Measurements from ENCODE around the gene NR3C1. TPM values are rescaled to one million over a fixed set of nuclear protein-coding genes. Genes with fewer than 3 reads are reported as not detected.

The NR3C1 gene
- total RNA-seq, 2 donors from 2014 or later, result 56.5 to 58.1 TPM

DNA sequence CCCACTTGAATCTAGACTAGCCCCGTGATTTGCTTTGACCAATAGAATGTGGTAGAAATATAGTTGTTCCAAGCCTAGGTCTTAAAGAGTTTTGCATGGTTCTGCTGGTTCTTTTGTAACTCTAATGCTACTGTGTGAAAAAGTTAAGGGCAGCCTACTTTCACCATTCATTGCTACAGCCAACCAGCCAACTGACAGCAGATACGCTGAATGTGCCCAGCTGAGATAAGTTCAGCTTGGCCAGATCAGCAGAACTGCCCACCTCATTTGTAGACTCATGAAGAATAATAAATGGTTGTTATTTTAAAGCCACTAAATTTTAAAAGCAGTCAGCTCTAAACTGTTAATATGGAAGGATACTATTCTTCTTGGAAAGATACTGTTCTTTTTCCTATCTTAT is 23.9 kb downstream of the NR3C1 start:
- TF ChIP-seq, protein P1, sequence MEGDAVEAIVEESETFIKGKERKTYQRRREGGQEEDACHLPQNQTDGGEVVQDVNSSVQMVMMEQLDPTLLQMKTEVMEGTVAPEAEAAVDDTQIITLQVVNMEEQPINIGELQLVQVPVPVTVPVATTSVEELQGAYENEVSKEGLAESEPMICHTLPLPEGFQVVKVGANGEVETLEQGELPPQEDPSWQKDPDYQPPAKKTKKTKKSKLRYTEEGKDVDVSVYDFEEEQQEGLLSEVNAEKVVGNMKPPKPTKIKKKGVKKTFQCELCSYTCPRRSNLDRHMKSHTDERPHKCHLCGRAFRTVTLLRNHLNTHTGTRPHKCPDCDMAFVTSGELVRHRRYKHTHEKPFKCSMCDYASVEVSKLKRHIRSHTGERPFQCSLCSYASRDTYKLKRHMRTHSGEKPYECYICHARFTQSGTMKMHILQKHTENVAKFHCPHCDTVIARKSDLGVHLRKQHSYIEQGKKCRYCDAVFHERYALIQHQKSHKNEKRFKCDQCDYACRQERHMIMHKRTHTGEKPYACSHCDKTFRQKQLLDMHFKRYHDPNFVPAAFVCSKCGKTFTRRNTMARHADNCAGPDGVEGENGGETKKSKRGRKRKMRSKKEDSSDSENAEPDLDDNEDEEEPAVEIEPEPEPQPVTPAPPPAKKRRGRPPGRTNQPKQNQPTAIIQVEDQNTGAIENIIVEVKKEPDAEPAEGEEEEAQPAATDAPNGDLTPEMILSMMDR (IDR thresholded peaks at IDR 0.05), result no peak
- Histone ChIP-seq H3K4me3 (no peak overlapping the region), H3K27me3 (replicated peaks; ENCODE audit: insufficient read depth) (no peaks in the 10 kb centered on the region), H3K4me1 (ENCODE audit: control insufficient read depth in 1 of 2, low read depth in 2 of 2) (peaks cover 20 to 41% of the 10 kb centered on the region in 2 donors), H3K27ac (no peak overlapping the region), H3K9me3 (no peaks in the 10 kb centered on the region), H3K36me3 (no peaks in the 10 kb centered on the region)
- DNase-seq (ENCODE audit: low spot score) (no peak), ATAC-seq (ENCODE audit: insufficient number of reproducible peaks, low FRiP score, low read depth) (no peak)

DNA sequence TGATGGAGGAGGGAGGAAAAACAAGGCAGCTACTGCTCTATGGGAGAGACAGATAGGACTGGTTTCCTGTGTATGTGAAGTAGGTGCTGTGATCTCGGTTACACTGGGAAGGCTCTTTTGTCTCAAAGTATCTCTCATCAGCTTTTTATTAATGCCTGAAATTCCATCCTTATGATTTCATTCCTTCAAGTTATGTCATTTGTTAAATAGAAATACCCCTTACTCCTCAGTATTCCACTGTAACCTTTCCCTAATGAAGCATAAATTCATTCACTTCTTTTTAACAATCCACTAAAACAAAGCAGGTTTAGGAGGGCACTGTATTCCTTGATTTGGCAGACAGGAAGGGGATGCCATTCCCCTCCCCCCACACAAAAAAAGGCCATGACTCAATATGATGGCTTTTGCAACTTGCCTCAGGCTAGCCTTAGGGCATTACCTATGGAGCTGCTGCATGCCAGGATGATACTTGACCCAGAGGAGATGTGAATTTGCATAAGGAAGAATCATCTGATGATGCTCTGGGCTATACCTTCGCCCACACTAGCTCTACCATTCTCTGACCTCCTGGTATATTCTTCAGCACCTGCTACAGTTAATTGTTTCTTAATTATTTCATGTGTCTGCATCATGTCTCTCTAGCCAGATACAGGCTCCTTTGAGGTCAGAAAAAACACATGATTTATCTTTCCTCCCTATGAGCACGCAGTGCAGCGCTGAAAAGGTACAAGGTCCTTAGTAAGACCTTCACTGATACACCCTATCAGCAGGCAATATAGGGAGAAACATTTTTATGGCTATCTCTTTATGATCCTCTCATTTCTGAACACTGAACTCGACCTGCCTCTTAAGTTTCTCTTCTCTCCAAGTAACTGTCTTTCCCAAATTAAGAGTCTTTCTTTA is 26.3 kb downstream of the NR3C1 start:
- no peak overlapping the region for H3K4me3 ChIP-seq
- TF ChIP-seq, protein P1 (IDR thresholded peaks at IDR 0.05), result no peak
- H3K4me1 ChIP-seq (ENCODE audit: control insufficient read depth in 1 of 2, low read depth in 2 of 2), result peaks cover 16 to 46% of the 10 kb centered on the region in 2 donors
- no peaks in the 10 kb centered on the region for H3K36me3 ChIP-seq
- no peak overlapping the region for H3K27ac ChIP-seq
- no peaks in the 10 kb centered on the region for H3K9me3 ChIP-seq
- H3K27me3 ChIP-seq (replicated peaks; ENCODE audit: insufficient read depth), result no peaks in the 10 kb centered on the region
- no peak for DNase-seq (ENCODE audit: low spot score)
- ATAC-seq (ENCODE audit: insufficient number of reproducible peaks, low FRiP score, low read depth), result no peak

DNA sequence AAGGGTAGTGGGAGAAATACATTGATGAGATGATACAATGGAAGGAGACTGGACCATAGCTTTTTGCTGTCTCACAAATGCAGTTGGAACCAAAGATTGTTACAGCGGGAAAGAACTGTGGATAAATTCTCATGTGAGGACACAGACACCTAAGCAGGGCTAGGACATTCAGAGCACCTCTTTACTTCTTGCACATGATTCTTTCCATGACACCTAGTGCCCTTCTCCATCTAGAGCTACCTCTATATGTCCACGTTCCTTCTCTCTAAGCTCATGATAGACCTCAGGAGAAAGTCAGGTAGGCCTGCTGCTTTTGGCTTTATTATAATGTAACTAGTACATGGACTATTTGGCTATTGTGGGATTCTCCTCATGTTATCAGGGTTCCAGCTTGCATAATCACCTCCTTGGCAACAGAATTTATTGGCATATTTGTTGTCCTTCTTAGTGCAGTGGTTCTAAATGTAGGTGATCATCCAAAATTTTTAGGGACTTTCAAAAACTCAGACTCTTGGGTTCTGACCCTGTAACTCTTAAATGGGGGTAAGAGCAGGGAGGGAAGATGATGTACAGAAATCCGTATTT is 27.2 kb downstream of the NR3C1 start:
- Histone ChIP-seq H3K4me3 (no peak overlapping the region), H3K27me3 (replicated peaks; ENCODE audit: insufficient read depth) (no peaks in the 10 kb centered on the region), H3K4me1 (ENCODE audit: control insufficient read depth in 1 of 2, low read depth in 2 of 2) (peaks cover 18 to 51% of the 10 kb centered on the region in 2 donors), H3K36me3 (no peaks in the 10 kb centered on the region), H3K27ac (no peak overlapping the region), H3K9me3 (no peaks in the 10 kb centered on the region)
- no peak for ATAC-seq (ENCODE audit: insufficient number of reproducible peaks, low FRiP score, low read depth)
- TF ChIP-seq, protein P1 (IDR thresholded peaks at IDR 0.05), result no peak
- DNase-seq (ENCODE audit: low spot score), result no peak

DNA sequence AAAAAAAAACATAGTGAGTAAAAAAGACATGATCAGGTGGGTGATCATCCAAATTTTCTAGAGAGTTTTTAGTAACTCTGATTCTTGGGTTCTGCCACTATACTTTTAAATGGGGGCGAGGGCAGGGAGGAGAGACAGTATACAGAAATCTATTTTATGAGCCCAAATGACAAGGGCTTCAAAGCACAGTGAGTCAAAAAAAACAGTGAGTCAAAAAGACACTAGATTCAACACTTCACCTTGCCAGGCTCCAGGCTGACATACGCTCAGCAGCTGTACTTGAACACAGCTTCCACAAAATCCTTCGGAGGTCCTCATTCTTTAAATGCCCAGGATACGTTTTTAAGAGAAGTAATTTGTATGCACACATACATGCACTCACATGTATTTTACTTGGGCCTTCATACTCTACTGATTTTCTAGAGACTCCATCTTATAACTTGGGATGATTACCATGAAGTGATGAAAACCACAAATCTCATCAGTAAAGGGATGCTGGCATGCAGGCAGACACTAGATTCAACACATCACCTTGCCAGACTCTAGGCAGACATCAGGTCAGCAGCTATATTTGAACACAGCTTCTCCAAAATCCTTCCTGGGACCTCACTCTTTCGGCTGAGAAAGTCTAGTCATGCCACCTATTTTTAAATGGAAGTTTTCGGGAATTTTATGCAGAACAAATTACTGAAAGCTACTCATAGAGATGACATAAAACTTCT is 28.8 kb downstream of the NR3C1 start:
- Histone ChIP-seq H3K4me3 (no peak overlapping the region), H3K36me3 (no peaks in the 10 kb centered on the region)
- no peak for ATAC-seq (ENCODE audit: insufficient number of reproducible peaks, low FRiP score, low read depth)

More for the DNA sequence above, 28.8 kb downstream of the NR3C1 start:
- H3K27ac ChIP-seq, result no peak overlapping the region
- peaks cover 7 to 38% of the 10 kb centered on the region in 2 donors for H3K4me1 ChIP-seq (ENCODE audit: control insufficient read depth in 1 of 2, low read depth in 2 of 2)
- DNase-seq (ENCODE audit: low spot score), result no peak
- TF ChIP-seq, protein P1 (IDR thresholded peaks at IDR 0.05), result no peak
- H3K27me3 ChIP-seq (replicated peaks; ENCODE audit: insufficient read depth), result no peaks in the 10 kb centered on the region
- H3K9me3 ChIP-seq, result no peaks in the 10 kb centered on the region
